CD4-positive, alpha-beta T cell treated with Interleukin-12 subunit alpha and Interleukin-12 subunit beta, for 1 hour (primary cell): ENCODE data around the gene ACP7.
"Not testable (repeated sequence)": the region's sequence is repeated elsewhere in the genome, so short reads cannot be mapped to it uniquely, and the experiment has no call there.

Source experiments
- DNase-seq: peaks from one replicate; pipeline ENCODE4 v3.0.0-alpha.2; 2020

ACP7 gene

GRCh38 chr19:39078436-39079200 is 5.5 kb upstream of the ACP7 start:
- DNase-seq, result no peak

DNA sequence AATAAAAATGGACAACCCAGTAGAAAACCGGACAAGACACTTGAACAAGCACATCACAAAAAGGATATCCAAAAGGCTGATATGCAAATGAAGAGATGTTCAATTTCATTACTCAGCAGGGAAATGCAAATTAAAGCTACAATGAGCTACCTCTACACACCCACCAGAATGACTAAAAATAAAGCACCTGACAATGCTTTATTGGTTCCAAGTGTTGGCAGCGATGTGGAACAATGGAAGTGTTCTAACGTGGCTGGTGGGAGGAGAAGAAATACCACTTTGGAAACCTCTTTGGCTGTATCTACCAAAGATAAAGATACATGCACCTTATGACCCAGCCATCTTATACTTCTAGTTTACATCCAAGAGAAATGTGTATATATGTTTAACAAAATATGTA is 3.7 kb upstream of the ACP7 start:
- DNase-seq, result no peak

- no peak for DNase-seq
These were observed 2.0 kb upstream of the ACP7 start for GRCh38 chr19:39082167-39082566.

GRCh38 chr19:39082745-39083598 is 1.2 kb upstream of the ACP7 start:
- no peak for DNase-seq

- DNase-seq, result peak; percentile 9
These were observed 577 bp upstream of the ACP7 start for GRCh38 chr19:39083599-39083982.

DNA sequence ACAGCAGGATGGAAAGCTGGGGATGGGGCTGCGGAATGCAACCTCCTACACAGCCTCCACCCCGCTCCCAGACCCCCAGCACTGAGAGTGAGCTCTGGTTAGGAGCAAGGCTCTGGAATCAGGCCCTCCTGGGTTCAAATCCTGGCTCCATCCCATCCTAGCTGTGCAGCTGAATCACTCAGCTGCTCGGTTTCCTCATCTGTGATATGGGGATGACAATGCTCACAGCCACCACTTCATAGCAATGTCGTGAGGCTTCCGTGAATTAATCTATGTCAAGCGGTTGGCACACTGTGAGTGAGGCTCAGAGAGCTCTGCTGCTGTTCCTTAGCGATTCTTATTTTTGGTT is 538 bp downstream of the ACP7 start:
- no peak for DNase-seq

DNA sequence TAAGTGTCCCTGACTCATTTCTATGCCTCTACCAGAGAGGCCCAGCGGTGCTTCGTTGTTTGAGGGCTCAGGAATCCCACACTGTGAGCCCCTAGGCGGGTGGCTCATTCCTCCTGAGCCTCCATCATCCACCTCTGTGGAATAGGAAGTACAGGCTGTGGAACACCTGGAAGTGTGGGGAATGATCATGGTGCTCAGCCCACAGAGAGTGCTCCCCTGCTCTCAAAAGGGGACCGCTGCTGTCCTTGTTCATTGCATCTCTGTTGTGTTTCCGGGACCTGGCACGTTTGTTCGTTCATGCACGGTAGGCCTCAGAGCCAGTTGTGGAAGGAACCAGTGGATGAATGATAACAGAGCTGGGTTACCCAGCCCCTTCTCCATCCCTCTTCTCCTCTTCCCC is 1.2 kb downstream of the ACP7 start:
- no peak for DNase-seq

- DNase-seq, result no peak
These were observed 2.2 kb downstream of the ACP7 start for GRCh38 chr19:39086386-39086785.

DNA sequence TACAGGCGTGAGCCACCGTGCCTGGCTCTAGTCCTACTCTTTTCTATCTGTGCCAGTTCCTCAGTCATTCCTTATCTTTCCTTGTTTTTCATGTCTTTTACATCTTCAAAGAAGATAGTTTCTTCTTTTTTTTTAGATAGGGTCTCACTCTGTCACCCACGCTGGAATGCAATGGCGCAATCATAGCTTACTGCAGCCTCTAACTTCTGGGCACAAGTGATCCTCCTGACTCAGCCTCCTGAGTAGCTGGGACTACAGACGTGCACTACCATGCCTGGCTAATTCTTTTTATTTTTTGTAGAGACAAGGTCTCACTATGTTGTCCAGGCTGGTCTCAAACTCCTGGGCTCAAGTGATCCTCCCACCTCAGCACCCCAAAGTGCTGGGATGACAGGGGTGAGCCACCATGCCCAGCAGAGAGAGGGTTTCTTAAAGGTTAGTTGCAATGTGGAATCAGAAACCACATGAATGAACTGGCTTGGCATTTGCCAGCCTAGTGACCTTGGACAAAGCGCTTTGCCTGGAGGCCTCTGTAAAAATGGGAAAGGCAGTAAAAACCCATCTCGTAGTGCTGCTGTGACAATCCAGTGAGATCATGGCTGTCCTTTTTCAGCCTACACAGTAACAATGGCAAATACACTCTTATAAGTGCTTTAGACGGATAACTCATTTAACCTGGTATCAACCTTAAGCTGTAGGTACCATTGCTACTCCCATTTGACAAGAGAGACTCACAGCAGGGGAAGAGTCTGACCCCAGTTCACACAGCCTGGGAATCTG is 3.9 kb downstream of the ACP7 start:
- DNase-seq, result no peak

DNA sequence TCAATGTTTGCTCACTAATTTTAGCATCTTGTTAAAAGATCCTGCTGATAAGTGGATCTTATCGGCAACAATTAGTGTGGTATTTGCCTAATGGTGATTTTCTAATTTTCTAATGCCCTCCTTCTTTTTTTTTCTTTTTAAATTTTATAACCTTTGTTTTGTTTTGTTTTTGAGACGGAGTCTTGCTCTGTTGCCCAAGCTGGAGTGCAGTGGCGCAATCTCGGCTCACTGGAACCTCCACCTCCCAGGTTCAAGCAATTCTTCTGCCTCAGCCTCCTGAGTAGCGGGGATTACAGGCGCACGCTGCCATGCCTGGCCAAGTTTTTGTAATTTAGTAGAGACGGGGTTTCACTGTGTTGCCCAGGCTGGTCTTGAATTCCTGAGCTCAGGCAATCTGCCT is 5.8 kb downstream of the ACP7 start:
- not testable (repeated sequence) for DNase-seq

- DNase-seq, result no peak
These were observed 6.7 kb downstream of the ACP7 start for GRCh38 chr19:39090881-39091280.

- not testable (repeated sequence) for DNase-seq
These were observed 11.8 kb downstream of the ACP7 start for GRCh38 chr19:39095799-39096540.

- no peak for DNase-seq
These were observed 13.1 kb downstream of the ACP7 start for GRCh38 chr19:39097299-39097698.

DNA sequence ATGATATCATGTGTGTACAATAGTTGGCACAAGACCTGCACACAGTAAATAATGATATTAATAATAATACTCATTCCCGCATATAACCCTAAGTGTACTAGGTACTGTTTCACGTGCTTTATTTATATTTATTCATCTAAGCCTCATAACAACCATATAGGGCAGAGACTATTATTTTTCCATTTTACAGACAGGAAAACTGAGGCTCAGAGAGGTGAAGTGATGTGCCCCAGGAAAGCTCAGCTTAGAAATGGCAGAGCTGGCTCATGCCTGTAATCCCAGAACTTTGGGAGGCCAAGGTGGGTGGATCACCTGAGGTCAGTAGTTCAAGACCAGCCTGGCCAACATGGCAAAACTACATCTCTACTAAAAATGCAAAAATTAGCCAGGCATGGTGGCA is 13.6 kb downstream of the ACP7 start:
- DNase-seq, result no peak

- no peak for DNase-seq
These were observed 14.4 kb downstream of the ACP7 start for GRCh38 chr19:39098365-39099269.

DNA sequence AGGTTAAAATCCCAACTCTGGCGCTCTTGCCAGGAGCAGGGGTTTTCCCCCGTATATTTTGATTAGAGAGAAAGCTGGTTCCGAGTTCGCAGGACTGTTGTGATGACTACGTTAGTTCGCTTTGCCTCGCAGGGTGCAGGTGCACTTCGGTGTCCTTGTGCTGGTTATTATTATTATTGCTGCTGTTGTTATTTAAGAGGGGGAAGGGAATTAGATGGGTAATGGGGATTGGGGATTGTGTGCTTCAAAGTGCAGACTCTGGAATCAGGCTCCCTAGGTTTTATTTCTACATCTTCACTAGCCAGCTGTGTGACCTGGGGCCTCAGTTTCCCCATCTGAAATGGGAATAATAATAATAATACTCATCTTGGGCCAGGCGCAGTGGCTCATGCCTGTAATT is 15.2 kb downstream of the ACP7 start:
- DNase-seq, result no peak

GRCh38 chr19:39100500-39101166 is 16.5 kb downstream of the ACP7 start:
- no peak for DNase-seq

DNA sequence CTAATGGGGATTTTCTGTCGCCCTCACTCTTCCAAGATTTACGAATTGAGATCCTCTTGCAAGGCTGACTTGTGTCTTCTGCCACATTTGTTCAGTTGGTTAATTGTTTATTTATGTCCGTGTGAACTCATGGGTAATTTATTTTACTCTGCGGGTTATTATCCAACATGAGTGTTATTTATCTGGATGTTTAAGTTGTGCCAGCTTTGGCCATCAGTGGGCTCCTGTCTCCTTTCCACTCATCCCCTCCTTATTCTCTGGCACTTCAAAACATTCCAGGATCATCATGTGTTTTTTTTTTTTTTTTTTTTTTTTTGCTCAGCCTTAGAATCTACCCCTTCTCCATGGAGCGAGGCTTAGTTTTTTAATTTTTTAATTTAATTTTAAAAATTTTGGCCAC is 19.0 kb downstream of the ACP7 start:
- DNase-seq, result no peak

DNA sequence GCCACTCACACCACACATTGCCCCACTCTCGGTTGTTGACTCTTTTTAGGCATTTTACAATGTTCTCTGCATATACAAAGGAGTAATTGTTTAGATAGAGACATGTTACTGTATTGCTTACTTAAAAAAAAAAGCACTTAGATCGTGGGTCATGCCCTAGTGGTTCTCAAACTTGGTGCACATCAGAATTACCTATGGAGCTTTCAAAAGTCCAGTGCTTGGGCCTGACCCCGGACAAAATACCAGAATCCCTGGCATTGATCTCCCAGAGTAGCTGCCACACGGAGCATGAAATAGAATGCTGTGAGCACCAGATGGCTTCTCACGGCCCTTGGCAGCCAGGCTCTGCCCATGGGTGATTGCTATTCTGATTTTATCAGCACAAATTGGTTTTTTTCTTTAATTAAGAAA is 20.0 kb downstream of the ACP7 start:
- DNase-seq, result no peak

DNA sequence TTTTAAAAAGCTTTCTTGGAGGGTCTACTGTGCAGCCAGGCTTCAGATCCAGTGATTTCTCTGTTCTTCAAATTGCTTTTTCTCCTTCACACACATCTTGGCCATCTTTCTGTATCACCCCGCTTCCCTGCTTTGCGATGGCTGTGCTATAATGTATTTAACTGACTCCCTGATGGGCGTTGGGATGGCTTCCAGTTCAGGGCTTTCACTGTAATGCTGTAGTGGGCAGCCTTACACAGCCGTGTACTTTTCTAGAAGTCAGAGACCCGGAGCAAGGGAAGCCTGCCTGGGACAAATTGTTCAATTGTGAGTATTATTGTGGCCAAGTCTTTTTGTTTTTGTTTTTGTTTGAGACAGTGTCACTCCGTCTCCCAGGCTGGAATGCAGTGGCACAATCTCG is 22.0 kb downstream of the ACP7 start:
- DNase-seq, result no peak

- DNase-seq, result no peak
These were observed 25.5 kb downstream of the ACP7 start for GRCh38 chr19:39109641-39110040.
